NCI-H2196 (cell line): Measurements from ENCODE around the gene SMCO2.
"Not testable (repeated sequence)": the region's sequence is repeated elsewhere in the genome, so short reads cannot be mapped to it uniquely, and the experiment has no call there.

Experiments
- DNase-seq: peaks from one replicate; lab custom pipeline; 2025; ENCODE audit not compliant: unreplicated experiment; lab: John Stamatoyannopoulos, UW

Gene SMCO2

DNA sequence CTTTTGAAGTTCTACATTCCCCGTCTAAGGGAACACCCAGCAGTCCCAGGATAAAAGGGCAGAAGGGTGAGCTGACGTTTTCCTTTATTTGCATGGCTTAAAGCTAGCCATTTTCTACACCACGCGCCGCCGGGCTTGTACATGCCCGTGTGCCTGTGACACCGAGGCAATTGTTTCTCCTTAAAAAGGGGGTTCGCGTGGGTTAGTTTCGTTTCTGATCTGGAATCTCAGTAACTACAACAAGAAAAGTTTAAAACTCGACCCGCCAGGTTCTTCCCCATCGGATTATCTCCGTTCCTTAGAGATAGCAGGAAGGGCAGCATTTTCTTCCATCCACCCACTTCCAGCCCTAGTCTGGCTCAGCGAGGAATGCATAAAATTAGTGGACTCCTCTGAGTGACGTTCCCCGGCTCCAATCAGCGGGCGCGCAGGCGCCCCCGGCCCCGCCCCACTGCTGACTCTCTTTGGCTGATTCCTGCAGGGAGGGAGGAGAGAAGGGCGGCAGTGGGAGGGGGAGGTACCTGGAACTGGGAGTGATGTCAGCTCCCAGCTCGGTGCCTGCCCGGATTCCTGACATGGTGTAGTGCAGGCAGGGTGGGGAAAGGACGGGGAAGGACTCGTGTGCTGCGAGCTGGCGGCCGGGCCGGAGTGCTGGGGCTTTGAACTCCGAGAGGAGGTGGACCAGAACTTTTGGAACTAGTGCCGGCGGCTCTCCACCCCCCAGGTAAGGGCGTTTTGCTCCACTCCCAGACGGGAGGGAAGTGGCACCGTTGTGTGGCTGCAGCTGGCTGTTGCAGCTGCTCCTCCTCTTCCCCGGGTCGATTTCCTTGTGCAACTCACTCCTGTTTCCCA lies 77.3 kb downstream of the SMCO2 start, which contains the start of gene PPFIBP1:
Gene PPFIBP1, plus strand, starts transcription at position 565 of the 852 bp plus-strand sequence. CDS start 109,191 bp downstream, outside the sequence.
- peak; percentile 100 for DNase-seq

DNA sequence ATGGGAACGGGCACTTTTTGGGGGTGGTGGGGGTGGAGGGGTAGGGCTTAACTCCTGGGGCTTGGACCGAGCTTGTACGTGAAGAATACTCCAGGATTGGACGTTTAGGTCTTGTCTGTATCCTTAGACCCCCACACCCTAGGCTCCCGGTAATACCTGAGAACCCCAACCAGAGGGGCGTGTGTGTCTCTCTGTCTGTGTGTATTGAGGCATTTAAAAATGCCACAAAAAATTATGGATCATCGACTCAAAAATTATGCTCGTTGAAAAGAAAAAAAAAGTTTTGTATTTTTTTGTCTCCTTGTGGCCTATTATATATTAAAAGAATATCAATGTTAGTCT lies 77.9 kb downstream of the SMCO2 start:
- no peak for DNase-seq

DNA sequence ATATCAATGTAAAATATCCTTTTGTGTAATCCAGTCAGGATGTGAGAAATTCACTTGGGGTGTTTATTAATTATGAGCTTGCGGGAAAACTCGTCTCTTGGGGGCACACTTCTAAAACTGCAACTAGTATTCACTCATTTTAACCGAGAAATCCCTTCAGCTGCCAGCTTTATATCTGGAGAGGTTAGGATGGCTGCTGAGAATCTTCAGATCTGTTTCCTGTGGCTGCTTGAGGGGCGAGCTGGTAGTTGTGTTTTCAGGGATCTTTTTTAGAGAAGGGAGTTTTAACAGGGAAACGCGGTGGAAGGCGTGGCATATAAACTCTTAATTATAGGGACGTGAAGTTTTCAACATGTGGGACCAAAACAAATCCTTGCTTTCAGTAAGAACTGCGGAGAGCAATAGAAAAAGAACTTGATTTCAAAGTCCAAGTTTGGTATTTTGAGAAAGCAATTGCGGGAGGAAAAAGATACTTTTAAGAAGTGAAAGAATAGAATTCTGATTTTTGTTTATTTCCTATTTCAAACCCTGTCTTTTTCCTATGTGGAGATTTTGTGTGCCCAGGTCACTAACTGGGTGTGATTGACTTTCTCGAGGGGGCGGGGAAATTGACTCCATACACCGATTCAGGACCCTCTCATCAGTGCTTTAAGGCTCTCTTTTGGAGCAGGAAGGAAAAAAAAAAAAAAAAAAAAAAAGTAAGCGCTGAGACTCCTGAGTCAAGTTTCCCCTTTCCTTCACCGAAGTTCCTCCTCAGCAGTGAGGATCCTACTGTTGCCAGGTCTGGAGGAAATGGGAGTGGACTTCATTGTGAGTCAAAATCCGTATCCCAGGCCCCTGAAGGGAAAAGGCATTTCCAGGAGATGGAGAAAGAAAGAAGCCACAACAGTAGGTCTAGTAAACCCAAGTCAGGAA lies 78.6 kb downstream of the SMCO2 start:
- DNase-seq: no peak

DNA sequence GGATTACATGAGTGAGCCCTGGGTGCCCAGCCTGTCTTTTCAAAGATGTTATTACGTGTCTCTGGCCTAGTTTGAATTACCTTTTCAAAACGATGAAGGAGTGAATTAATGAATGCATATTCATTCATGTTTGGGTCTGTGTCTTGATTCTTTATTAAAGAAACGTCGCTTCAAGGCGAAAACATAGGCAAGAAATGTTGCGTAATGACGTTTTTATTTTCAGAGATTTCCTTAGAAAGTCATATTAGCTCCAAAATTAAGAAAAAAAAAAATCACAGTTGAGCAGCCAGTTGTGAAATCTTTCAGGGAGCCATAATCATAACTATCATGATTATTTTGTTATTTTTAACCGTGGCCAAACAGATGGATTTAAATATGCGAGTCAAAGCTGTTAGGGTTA lies 81.0 kb downstream of the SMCO2 start:
- no peak for DNase-seq

DNA sequence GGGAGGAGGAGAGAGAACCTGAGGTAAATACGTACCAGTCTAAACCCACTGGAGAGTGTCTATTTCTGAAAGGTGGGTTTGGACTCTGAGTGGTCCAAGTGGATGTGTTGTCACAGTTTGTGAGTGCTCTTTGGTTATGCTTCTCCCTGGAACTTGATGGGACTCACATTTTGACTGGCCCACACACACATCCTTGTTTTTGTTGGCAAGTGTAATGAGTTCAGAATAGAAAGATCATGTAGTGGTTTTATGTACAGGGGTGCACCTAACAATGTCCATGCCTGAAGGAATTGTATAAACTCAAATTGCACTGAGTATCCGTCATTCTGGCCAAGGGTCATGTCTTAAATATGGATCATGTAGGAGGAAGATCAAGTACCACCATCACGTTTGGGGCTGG lies 82.3 kb downstream of the SMCO2 start:
- no peak for DNase-seq

DNA sequence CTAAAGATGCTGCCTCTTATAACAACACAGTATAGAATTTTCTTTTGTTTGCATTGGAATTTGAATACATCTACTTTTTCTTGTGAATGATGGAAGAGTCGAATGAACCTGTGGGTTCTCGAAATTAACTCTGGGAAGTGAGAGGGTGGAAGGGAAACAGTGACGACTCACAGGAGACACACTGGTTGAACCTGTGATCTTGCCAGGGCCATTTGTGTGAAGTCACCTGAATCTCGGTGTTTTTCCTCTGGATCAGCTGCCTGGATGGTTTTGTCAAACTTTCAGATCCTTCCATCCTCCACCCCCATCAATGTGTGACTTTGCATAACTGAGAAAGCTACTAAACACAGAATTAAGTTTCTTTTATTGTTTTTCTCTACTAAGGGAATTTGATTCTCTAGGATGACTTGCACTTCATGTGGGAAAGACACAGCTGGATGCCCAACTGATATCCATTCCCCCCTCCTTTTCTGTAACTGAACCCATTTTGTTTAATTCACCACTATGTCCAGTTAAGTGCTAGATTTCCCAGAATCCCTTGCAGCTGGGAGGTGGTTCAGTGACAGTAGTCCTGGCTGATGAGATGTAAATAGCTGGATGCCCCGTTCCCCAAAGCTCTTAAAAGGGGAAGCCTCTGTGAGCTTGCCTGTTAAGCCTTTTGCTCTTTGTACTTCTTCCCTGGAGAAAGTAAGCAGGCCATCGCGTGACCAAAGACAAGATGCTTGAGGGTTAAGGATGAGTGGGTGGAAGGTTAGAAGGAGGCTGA lies 83.8 kb downstream of the SMCO2 start:
- DNase-seq: no peak

DNA sequence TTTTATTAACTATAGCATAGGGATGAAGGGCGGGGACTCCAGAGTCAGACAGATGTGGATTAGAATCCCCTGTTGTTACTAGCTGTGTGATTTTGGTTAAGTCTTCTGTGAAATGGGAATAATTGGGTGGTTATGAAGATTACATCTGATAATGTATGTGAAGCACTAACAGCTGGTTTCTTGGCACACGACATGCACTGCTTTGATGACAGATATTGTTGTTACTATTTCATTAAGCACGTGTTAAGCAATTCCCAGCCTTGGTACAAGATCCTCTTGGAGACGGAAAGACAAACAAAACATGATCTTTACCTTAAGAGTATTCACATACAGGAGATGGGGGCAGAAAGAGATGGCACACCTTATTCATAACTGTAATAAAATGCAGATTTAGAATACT lies 85.4 kb downstream of the SMCO2 start:
- no peak for DNase-seq

DNA sequence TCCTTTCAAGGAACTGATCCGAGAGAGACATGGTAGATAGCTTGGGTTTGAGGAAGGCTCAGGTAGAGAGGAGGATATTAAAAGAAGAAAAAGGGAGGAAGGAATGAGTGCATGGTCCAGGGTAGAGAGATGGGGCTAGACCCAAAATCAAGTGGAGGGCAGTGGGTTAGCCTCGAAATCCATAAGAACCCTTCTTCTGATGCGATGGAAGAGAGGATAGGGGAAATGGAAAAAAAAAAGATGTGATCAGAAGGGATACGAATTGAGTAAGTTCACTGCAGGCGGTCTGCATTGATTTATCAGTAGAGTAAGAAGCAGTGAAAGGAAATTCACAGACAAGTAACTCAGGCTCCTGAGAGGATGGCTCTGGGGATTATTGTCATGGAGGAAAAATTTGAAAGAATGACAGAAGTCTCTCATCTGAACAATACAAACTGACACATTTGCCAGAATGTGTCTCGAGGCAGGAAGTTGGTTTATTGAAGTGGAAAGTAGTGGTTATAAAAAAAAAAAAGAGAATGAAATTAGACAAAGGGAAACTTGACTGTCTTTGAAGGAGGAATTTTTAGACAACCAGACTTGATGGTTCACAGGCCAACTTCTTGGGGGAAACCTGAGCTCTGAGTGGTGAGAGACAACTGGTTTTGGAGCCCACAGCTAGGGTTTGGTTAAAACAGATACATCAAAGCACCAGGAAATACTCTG lies 87.7 kb downstream of the SMCO2 start:
- no peak for DNase-seq

DNA sequence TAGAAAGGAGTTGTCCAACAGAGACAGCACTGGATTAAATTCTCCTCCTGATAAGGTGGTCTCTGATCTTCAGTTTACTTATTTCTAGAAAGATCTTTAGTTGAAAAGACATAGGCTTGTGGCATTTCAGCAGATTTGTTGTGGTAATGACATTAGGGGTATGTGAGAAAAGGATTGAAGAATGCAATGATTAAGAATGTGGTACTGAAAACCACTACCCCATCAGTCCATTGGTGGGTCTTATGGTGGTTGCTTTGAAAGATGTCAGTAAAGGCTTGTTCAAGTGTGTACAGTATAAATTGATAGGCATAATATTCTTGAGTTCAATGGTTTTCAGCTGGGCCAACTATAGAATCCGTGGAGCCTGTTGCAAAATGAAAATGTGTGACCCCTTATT lies 88.2 kb downstream of the SMCO2 start:
- no peak for DNase-seq

DNA sequence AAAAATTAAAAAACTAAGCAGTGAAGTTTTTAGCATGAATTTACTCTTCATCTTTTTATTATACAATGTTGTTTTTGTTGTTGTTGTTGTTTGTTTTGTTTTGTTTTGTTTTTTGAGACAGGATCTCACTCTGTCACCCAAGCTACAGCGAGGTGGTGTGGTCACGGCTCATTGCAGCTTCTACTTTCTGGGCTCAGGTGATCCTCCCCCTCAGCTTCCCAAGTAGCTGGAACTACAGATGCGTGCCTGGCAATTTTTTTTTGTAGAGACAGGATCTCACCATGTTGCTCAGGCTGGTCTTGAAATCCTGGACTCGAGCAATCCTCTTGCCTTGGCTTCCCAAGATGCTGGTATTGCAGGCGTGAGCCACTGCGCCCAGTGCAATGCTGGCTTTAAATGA lies 88.8 kb downstream of the SMCO2 start:
- no peak for DNase-seq

DNA sequence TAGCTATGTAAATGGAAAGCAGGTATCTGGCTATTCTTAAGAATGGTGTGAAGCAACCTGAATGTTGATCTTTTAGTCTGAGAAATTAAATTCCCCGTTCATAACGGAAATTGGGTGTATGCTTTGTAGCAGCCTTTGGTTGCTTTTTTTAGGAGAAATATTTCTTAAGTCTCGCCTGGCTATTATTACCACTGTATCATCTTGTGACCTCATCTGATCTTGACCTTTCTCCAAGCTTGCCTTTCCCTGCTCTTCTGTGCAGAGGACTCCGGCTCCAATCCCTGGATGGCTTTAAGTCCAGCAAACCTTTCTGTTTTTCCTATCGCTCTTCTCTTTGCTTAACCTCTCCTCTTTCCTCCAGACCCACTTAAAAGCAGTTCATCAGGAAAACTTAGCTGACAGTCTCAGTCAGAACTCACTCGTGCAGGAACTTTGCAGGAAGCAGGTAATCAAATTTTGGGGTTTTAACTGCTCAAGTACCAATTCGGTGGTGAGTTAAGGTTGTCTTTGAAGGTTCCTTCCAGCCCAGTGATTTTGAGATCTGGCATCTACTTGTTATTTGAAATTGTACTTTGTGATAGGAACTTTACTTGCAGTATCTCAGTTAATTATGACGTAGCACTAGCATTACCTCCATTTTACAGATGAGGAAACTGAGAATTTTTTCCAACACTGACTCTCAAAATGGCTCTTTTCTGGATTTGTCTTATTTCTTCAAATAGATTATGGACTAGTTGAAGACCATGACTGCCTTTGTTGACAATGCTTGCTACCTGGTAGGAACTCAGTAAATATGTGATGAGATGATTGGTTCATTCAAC lies 91.5 kb downstream of the SMCO2 start:
- no peak for DNase-seq

DNA sequence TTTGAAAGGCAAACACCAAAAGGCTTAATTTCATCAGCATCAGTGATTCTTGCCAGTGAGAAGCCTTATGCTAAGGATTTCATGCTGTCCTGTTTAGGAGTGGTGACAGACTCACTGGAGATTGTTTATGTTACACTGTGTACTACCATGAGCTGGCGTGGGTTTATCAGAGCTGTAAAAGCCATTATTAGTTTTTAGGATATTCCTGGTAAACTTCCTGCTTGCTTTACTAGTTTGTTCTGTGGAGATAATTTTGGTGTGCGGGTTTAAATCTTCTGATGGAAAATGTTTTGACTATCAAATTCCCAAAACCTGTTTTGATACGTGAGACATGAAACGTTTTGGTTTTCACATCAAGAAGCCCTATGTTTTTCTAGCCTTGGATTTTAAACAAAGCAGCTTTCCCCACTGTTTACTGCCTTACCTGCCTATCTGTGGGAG lies 92.7 kb downstream of the SMCO2 start:
- no peak for DNase-seq

DNA sequence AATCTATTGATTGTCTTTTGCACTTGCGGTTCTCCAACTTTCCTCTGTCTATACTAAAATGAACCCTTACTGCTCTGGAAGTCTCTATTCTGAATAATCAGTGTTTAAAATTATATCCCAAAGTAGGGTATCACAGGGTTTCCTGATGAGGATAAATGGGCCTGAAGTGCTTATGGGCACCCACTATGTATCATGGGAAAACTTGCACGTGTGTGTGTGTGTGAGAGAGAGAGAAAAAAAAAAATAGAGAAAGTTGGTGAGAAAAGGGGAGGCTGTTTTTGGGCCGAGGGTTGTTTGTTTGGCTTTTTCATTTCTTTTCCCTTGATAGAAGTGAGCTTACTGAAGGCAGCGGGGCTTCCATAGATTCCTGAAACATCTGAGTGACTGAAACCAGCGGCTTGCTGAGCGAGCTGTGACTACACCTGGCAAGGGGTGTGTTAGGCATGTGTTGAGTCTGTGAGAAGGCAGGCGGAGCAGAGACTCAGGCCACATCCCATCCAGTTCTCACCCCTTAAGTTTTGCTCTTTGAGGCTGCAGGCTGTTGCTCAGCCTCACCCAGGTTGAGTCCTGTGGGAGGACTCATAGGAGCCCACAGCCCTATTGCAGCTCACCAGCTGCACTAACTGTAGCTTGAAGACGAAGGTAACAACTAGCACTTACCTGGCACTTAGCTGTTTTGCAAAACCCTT lies 94.6 kb downstream of the SMCO2 start:
- DNase-seq: no peak

DNA sequence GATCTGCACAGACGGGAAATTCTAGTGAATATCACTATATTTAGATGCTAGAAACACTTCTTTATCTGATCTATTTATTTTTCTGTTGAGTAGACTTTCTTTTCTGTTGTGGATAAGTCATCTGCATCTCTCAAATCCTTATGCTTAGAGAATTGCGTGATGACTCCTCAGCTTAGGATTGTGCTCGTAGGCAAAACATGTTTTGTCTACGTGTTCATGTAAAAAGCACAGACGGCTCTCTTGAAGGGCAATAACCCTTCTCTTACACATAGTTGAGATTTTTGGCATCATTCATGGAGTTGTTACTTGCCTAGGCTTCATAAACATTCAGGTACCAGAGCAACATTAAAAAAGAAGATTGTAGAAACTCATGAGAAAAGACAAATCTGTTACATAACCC lies 96.1 kb downstream of the SMCO2 start:
- no peak for DNase-seq

DNA sequence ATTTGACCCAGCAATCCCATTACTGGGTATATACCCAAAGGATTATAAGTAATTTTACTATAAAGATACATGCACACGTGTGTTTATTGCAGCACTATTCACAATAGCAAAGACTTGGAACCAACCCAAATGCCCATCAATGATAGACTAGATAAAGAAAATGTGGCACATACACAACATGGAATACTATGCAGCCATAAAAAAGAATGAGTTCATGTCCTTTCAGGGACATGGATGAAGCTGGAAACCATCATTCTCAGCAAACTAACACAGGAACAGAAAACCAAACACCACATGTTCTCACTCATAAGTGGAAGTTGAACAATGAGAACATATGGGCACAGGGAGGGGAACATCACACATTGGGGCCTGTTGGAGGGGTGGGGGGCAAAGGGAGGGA lies 98.3 kb downstream of the SMCO2 start:
- DNase-seq: not testable (repeated sequence)

DNA sequence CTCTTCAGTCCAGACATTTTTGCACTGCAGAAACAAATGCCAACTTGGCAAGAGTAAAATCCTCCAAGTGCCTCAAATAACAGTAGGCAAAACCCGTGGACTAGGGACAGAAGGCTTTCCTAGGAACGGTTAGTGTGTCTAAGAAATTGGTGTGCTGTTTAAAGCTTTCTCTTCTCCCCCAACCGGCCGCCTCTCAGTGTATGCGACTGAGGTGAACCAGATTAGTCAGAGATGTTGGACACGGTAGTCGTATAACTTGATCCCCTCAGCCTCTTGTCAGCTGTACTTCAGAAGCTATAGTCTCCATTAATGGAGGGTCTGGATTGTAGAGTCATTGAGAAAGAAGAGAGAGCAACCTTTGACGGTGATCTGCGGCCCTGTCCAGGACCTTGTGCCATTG lies 99.1 kb downstream of the SMCO2 start:
- no peak for DNase-seq

DNA sequence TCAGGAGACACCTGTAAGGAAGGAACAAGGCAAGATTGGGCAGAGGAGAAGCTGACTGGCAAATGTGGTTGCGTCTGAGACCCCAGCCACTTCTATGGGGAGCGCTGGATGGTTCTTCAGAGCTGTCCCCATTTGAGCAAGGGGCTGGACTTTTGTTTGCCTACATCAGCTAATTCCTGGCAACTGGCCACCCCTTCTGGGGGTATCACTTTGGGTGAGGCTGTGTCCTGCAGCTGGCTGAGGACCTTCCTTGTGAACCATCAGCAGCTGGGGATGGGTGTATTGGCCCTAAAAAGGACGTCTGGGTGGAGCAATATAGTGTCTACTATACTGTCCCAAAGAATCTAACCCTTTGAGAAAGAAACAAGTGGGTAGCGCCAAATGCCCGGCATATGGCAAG lies 101.1 kb downstream of the SMCO2 start:
- DNase-seq: no peak

DNA sequence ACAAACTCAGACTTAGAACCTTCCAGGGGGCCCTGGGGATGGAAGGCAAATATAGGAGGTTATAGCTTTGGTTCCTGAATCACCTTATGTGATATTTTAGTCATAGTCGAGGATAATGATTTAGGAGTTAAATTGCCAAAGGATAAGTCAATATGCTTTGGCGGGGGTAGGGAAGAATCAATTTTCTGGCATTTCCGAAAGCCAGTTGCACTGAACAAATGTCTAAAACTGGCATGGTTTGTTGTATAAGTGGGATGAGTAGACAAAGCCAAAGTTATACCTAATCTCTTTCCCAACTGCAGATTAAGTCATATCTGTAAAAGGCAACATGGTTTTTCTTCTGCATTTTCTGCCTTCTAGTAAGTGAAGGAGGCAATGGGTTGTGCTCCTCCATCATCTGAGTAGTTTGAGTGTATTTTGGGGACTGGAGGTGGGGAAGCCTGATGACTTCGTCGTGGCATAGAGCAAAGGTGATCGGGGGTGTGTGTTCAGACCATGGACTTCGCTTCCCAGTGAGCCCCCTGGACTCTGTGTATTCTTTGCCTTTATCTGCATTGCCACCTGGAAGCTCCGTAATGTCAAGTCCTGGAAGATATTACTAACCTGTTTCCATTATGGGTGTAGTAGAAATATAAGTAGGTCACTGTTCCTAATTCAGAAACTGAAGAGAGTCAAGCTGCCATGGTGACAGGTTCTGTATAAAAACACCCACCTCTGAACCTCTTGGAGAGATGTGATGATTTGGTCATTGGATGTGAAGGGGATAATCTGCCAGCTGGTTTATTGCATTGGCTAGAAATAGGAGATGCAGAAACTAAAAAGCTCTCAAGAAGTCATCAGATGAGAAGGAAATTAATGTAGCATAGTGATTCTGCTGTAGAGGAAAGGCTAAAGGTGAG lies 102.0 kb downstream of the SMCO2 start:
- DNase-seq: no peak
